Measurements from ENCODE around the gene TRAM1L1. TPM values are rescaled to one million over a fixed set of nuclear protein-coding genes. Genes with fewer than 3 reads are reported as not detected.

The TRAM1L1 gene
- total RNA-seq = 0.16 and 1.4 TPM in 2 replicates

GRCh38 chr4:117084866-117085701 is at the start of gene TRAM1L1:
TRAM1L1 (minus strand) TSS chr4:117085576; CDS start chr4:117085393, 183 bp downstream.

